ENCODE data around the gene KRTAP9-6.
"Not testable (repeated sequence)": the region's sequence is repeated elsewhere in the genome, so short reads cannot be mapped to it uniquely, and the experiment has no call there.

Gene KRTAP9-6

DNA sequence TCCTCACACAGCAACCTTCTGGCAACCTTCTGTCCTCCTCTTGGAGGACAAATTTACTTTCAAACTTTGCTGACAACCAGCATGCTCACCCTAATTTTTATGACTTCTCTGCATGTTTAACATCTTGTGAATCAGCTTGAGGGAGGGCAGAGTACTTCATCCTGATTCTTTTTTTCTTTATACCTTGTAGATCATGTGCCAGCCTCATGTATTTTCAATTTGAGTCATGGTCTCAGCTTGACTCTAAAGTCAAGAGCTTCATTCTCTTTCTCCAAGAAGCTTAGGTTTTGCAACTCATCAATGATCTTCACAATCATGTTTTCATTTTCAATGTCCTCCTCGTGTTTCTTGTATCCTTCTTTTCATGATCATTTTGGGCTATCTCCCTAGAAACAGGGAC, 6.7 kb downstream of the KRTAP9-6 start:
- no peak for DNase-seq

DNA sequence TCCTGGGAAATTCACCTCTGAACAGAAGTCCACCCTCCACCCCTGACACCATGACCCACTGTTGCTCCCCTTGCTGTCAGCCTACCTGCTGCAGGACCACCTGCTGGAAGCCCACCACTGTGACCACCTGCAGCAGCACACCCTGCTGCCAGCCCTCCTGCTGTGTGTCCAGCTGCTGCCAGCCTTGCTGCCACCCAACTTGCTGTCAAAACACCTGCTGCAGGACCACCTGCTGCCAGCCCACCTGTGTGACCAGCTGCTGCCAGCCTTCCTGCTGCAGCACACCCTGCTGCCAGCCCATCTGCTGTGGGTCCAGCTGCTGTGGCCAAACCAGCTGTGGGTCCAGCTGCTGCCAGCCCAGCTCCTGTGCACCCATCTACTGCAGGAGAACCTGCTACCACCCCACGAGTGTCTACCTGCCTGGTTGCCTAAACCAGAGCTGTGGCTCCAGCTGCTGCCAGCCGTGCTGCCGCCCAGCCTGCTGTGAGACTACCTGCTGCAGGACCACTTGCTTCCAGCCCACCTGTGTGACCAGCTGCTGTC, 10.5 kb downstream of the KRTAP9-6 start, which contains the start of gene KRTAP9-7:
Gene KRTAP9-7 (plus strand): TSS at position 51 of the 543 bp plus-strand sequence. CDS start 0 bp downstream, at position 51.
- DNase-seq: not testable (repeated sequence)

DNA sequence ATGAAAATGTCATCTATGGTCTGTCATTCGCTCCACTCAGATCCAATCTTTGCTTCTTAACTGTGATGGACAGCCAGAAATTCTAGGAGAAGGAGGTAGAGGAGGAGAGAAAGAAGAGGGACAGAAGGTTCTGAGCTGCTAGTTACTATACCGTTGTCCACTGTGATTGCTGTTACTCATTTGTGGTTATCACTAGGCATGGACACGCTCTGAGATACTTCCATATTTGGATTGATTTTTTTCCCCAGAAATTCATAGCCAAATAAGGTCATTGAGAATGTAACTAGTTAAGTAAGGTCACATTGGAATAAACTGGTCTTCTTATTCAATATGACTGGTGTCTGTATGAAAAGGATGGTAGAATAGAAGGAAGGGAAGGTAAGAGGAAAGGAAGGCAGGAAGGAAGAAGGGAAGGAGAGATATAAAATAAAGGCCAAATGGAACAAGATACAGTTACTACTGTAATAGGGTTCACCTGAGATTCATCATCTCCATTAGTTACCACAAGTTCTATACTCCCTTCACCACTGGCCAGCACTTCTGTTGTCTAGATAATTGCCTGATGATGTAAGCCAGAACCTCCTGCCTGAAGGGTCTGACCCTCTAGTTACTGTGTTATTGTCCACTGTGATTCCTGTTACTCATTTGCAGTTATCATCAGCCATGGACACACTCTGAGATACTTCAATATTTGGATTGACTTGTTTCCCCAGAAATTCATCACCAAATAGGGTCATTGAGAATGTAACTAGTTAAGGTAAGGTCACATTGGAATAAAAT, 13.2 kb downstream of the KRTAP9-6 start:
- DNase-seq: no peak

DNA sequence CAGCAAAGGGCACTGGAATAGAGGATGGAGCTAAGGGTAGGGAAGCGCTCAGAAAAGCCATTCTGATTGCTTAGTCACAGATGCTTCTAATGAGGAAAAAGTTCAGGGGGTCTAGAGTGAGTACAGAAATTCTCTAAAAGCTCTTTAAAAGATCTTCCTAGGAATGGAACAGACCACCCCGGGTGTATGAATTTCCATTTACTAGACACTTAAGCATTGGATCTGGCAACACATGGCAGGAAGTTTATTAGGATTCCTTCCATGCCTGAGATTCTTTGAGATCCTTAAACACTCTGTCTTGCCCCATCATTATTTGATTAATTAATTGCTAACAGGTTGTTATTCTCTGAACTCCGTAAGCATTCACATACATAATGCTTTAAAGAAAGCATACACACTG, 18.9 kb downstream of the KRTAP9-6 start:
- no peak for DNase-seq

DNA sequence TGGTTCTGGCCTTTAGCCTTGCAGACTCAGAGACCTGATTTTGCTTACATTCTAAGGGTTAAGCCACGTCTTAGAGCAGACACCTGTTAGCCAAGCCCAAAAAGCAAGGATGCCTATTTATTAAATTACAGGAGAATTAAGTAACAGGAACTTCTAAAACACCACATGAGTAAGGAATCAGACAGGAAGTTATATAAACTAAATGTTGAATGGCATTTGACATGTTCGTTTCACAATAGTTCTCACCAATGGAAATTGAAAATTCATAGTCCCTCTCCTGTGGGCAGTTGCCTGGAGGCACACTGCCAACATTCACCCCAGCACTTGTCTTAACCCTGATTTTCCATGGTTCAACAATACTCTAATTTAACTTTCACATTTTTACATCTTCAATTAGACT, 19.4 kb downstream of the KRTAP9-6 start:
- no peak for DNase-seq

DNA sequence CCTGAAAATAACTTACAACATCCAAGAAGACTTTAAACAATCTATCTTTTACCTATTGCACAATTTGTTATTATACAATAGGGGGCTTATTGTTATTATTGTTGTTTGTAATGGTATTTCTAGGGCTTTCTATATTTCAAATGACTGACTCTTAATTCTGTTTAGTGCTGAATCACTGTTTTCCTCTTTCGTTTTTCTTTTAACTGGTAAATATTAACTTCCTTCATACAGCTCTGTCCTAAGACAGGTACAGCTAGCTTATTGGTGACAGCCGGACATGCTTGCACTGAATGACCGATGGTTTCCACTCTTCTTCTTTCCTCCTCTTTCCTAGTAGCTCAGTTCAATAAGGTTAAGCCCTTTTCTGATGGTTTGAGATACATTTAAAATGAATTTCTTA, 21.9 kb downstream of the KRTAP9-6 start:
- no peak for DNase-seq

DNA sequence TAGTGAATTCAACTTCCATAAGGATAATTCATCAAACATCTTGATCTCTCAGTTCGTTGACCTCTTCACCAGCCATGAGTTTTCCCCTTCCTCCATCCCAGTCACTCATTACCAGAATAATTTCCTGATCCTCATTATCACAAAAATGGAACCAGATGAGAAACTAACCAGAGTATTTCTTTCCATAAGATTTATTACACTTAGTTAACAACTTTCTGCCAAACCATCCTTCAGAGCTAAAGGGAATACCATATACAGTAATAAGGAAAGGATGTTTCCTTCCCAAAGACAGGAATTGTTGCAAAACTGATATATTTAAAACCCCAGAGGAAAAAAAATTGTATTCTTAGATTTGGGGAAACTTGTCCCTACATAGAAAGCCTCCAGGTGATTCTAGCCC, 28.8 kb downstream of the KRTAP9-6 start:
- DNase-seq: no peak

DNA sequence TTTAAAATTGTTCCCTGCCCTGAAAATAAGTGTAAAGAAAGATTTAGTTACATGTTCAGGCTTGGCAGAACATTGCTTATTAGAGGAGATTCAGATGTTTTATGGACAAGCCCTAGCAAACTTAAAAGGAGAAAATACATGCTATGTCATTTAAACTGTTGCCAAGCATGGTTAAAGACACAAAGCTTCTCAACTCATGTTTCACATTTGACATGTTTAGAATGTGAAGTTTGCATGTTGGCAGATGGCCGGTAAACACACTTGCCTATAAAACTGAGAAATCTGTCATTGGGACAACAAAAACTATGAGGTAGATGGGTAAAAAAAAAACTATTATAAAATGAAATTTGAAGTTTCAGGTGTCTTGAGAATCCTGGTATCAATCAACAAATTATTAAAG, 31.7 kb downstream of the KRTAP9-6 start:
- DNase-seq: no peak

DNA sequence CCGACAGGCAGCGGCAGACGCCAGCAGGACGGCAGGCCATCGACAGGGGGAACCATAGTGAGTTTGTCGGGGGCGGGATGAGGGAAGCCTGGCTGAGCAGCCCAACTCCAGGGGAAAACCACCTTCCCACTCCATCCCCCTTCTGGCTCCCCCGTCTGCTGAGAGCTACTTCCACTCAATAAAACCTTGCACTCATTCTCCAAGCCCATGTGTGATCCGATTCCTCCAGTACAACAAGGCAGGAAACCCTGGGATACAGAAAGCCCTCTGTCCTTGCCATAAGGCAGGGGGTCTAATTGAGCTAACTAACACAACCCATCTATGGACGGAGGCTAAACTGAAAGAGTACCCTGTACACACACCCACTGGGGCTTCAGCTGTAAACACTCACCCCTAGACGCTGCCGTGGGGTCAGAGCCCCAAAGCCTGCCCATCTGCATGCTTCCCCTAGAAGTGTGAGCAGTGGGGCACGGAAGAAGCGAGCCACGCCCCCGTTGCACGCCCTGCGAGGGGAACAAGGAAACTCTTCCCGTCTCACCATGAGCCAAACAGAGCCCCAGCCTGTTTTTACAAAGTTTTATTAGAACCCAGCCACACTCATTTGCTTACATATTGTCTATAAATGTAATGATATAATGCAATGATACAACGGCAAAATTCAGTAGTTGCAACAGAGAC, 33.4 kb downstream of the KRTAP9-6 start:
- DNase-seq: no peak

DNA sequence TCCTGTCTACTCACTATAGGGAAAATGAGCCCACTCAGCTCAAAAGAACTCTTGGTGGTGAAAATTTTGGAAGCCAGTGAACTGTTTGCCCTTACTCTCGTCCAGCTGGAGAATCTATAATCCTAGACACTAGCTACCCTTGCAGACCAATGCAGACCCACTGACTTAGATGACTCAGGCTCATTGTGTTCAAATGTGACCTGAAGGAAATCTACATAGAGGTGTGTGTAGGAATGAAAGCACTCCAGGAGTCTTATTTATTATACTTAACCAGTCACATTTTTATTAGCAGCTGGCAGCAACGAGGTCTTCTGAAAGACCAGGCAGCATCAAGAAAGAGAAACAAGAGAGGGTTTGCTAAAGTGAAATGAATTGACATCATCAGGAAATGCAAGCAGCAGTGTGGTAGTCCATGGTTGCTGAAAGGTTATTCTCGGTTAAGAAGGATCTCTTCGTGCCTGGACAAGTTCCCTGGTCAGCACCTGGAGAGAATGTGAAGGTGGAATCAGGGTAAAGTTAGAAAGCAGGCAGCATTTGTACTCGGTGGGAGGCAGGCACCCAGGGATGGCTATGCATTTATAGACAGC, 36.1 kb downstream of the KRTAP9-6 start:
- no peak for DNase-seq

DNA sequence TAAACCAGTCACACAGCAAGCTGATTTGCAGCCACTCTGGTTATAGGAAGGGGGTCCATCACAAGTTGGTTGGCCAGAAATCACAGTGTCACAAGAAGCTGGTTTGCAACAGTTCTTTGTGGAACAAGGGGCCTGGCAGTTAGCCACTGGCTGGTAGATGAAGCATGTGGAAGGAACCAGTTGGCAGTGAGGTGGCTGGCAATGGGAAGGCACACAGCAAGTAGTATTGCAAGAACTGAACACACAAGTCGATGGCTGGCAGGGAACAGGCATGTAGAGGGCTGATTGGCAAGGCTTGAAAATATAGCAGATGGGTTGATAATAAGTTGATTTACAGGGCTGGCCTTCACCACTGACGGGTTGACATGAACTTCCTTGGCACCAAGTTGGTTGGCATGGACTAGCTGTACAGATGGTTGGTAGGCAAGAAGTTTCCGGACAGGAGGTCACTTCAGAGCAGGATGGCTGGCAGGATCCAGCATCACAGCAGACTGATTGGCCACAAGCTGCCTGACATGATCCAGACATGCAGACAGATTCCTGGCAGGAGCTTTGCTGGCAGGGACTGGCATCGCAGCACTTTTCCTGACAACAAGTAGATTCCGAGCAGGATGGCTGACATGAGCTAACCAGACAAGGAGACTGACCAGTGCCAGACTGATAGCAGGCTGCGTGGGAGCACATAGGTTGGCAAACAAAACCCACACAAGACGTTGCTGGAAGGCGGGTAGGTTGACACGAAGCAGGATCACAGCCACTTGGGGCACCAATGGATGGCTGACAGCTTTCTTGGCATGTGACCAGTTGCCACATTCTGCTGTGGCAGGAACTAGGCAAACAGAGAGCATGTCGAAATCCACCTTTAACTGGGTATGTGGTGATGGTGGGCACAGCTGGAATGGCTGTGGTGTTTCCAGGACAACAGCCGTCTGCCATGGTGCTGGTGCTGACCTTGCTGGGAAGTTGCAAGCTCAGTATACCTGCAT, 37.0 kb downstream of the KRTAP9-6 start, which contains the start of gene KRTAP29-1:
Gene KRTAP29-1 (minus strand): TSS at position 936 of the 986 bp plus-strand sequence. CDS start 0 bp downstream, at position 936.
- DNase-seq: no peak

DNA sequence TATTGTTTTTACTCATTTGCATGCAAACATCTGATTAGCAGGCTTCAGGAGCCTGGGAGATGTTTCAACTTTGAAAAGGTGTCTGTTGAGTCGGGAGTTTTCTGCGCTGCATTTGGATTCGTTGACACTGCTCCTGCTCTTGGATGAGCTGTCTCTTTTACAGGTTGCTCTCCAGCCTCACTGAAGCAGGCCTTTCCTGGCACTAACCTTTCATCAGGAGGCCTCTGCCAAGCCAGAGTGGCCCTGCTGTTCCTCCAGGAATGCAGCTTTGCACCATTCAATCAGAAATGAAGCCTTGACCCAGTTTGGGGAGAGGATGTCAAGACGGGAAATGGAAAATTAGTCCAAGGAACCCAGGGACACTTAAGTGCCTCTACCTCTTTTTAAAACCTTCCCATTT, 37.8 kb downstream of the KRTAP9-6 start:
- no peak for DNase-seq

DNA sequence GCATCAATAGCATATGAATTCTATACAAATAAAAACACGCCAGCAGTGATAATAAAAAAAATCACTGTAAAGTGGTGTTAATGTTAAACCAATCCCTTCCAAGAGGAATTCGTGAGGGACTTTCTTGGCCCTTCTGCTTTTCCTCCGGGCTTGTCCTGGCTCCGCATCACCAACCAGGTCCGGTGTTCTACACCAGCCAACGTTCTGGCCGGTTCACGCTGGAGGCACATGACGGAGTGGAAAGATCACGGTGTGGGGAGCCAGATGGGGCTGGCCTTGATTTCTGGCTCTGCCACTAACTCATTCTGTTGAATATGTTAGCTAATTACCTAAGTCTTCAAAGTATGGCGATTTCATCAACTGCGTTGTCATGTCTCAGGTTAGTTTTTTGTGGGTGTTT, 38.9 kb downstream of the KRTAP9-6 start:
- no peak for DNase-seq

DNA sequence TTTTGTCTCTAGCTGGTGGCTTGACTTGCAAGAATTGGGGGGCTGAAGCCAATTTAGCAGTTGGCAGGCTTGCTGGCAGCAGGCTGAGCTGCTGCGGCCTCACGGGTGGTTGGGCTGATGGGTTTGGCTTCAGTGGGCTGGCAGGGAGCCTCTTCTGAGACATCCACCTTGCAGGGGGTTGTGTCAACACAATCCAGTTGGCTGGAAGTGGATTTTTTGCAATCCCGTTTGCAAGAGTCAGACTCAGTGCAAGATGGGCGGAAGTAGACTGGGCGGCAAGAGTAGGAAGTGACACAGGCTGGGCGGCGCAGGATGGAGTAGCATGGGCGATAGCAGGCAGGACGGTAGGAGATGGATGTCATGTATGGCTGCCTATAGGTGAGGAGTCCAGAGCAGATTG, 42.5 kb downstream of the KRTAP9-6 start:
- no peak for DNase-seq

DNA sequence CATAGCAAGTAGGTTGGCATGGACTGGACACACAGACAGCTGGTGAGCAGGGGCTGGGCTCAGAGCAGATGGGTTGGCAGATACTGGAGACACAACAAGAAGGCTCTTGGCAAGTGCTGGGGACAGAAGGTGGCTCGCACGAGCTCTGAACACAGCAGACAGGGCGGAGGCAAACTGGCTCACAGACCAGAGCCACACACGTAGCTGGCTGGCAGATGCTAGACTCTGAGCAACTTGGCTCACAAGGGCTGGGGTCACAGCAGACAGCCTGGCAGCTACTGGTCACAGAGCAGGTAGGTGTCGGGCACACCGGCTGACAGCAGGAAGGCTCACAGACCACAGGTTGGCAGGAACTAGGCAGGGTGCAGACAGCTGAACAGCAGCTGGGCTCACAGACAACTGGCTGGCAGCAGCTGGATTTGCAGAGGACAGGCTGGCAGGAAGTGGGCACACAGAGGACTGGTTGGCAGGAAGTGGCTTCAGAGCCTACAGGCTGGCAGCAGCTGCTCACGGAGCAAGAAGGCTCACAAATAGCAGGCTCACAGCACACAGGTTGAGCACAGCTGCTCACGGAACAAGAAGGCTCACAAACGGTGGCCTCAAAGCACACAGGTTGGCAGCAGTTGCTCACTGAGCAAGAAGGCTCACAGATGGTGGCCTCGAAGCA, 43.2 kb downstream of the KRTAP9-6 start:
- DNase-seq: peak; percentile 76

DNA sequence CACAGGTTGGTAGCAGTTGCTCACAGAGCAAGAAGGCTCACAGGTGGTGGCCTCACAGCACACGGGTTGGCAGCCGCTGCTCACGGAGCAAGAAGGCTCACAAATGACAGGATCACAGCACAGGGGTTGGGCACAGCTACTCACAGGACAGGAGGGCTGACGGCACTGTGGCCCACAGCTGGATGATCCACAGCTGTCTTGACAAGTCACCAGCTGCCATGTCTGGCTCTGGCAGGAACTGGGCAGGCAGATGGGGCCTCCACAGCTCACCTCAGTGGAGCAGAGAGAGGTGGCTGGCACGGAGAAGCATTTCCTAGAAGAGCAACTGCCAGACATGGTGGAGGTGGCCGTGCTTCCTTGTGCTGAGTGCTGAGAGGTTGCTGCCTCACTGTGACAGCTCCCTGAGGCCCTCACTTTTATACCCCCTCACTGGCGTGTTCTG, 43.8 kb downstream of the KRTAP9-6 start, which contains the start of gene KRTAP16-1:
Gene KRTAP16-1 (minus strand): TSS at position 392 of the 442 bp plus-strand sequence. CDS start 56 bp downstream, at position 336.
- DNase-seq: peak; percentile 44

DNA sequence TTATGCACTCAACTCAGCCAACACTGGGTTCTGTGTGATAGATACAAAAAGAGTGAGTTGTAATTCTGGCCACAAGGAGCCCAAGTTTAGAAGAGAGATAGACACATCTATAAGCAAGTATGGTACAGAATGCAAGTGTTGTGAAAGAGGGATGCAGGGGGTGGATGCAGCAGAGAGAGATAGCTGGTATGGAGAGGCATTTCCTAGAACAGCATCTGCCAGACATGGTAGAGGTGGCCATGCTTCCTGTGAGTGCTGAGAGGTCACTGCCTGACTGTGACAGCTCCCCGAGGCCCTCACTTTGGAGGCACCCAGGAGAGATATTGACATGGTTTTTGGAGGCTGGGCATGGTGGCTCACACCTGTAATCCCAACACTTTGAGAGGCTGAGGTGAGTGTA, 45.9 kb downstream of the KRTAP9-6 start:
- no peak for DNase-seq

DNA sequence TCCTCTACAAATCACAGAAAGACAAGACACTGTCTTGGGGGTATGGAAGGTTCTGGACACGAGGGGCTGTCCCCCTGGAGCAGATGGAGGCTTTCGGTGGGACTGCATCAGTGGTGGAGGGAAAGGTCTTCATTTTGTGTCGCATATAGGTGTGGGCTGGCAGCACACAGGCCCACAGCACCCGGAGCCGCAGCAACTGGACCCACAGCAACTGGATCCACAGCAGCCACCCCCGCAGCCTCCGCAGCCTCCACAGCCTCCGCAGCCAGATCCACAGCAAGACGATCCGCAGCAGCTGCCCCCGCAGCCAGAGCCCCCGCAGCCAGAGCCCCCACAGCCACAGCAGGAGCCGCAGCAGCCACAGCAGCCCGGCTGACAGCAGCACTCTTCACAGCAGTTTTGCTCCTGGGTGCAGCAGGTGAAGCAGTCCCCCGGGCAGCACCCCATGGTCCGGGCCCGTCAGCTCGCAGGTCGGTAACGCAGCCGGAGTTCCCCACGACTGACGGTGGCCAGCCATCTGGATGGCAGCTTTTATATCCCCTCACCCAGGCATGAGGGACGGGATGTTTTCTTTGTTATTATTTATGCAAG, 50.1 kb downstream of the KRTAP9-6 start, which contains the start of gene KRTAP17-1:
Gene KRTAP17-1 (minus strand): TSS at position 507 of the 591 bp plus-strand sequence. CDS start 60 bp downstream, at position 447.
- DNase-seq: no peak
